Left renal pelvis (tissue), 4 donors: ENCODE results near the gene MAF. TPM values are rescaled to one million over a fixed set of nuclear protein-coding genes. Genes with fewer than 3 reads are reported as not detected.

Experiments used
- DNase-seq, 4 donors: peaks; one replicate each; pipeline ENCODE4 v3.0.0-alpha.2; 2013; ENCODE audit warnings: low read depth in 4 of 4, low spot score in 3 of 4
- polyA plus RNA-seq, 4 donors: library from polyadenylated mRNA; unstranded; fragments of 120-200 nt; gene quantifications; one replicate each; pipeline ENCODE4 v1.2.1, GENCODE V29; 2013; ENCODE audit not compliant: insufficient read length in 4 of 4

The MAF gene
- polyA plus RNA-seq, 4 donors, result 40.9 to 54.9 (median 49.8) TPM

DNA sequence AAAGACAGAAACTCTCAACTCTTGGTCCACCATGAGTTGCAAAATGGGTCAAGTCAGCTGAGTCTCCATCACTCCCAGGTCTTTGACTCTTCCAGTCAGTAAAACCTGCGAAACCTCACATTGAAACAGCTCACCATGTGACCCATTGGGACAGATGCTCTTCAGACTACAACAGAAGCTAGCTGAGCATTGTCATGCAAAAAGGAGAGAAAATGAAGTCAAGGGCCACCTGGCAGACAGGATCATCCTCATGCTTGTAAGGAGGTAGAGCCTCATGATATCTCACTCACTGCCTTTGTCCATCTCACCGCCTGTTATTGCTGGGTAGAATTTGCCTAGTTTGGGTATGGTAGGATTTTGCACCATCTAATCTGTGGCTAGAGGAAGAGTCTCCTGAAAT is 50.2 kb downstream of the MAF start:
- DNase-seq, result no peak

DNA sequence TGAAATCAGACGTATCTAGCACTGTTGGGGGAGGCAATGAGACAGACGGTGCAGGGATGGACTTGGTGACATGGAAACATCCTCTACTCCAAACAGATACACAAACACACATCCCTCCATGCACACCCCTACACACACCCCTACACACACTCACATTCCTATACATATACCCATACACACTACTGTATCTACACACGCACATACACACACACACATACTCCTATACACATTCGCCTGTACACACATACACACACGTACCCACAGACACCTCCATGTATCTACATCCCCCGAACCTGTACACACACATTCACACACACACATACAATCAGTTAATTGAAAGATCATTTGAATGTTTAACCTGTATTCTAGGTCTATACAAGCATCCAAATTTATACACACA is 53.5 kb downstream of the MAF start:
- no peak for DNase-seq
